Kidney epithelial cell (primary cell): ENCODE data around the gene GAS6. TPM values are rescaled to one million over a fixed set of nuclear protein-coding genes. Genes with fewer than 3 reads are reported as not detected.
"Not testable (repeated sequence)": the region's sequence is repeated elsewhere in the genome, so short reads cannot be mapped to it uniquely, and the experiment has no call there.

Experiments used
- DNase-seq: peaks from one replicate; pipeline ENCODE4 v3.0.0-alpha.2; 2010; ENCODE audit warnings: low read depth
- H3K27me3 ChIP-seq: 2 replicates; pipeline ENCODE4 v1.6.0; 2011; ENCODE audit warnings: low read length; ENCODE audit not compliant: control insufficient read depth, insufficient read depth
- H3K36me3 ChIP-seq: 2 replicates; pipeline ENCODE4 v1.5.1; 2011; ENCODE audit warnings: low read length; ENCODE audit not compliant: control insufficient read depth, insufficient read depth
- H3K4me3 ChIP-seq: 2 replicates; pipeline ENCODE4 v1.5.1; 2011; ENCODE audit warnings: low read depth, mild to moderate bottlenecking, control low read depth, low read length
- CTCF ChIP-seq: IDR thresholded peaks from 2 replicates; pipeline ENCODE4 v1.5.1; 2011; ENCODE audit warnings: mild to moderate bottlenecking, moderate library complexity, low read length, control low read depth, inconsistent platforms; ENCODE audit not compliant: insufficient read depth, poor library complexity, severe bottlenecking
- total RNA-seq: library from RNA; depleted of rRNA; stranded (reverse); fragments of >200 nt; gene quantifications from 2 replicates; pipeline ENCODE4 v1.2.3, GENCODE V29; 2015

GAS6 gene
- total RNA-seq, 1 donor from 2014 or later: 99.6 TPM

- H3K36me3 ChIP-seq: no peaks in the 10 kb centered on the region
- no peak for DNase-seq
- H3K27me3 ChIP-seq: peaks cover 9% of the 10 kb centered on the region
- H3K4me3 ChIP-seq: no peak overlapping the region
- no peak for TF ChIP-seq CTCF
Measured at GRCh38 chr13:113792886-113793717, 70.8 kb downstream of the GAS6 start.

- Histone ChIP-seq H3K27me3 (peaks cover 9% of the 10 kb centered on the region), H3K36me3 (no peaks in the 10 kb centered on the region), H3K4me3 (no peak overlapping the region)
- DNase-seq: no peak
- no peak for TF ChIP-seq CTCF
Measured at GRCh38 chr13:113792236-113792770, 71.6 kb downstream of the GAS6 start.

DNA sequence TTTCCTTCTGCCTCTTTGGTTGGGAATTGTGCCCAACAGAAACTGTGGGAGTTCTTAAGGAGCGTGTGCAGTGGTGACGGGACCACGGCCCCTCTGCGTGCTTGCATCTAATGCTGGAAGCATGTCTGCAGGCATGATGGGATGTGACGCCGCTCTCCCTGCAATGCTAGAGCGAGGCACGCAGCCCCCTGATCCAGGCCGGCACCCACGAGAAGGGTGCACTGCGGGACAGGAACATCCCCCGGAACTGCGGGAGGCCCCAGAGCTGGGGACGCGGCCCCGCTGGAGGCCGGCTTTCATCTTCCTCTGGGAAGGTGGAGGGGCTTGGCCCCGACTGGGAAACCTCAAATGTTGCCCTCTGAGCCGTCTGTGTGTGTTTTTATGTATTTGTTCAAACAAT lies 72.1 kb downstream of the GAS6 start:
- TF ChIP-seq CTCF: no peak
- no peak for DNase-seq
- Histone ChIP-seq H3K4me3 (no peak overlapping the region), H3K27me3 (peaks cover 9% of the 10 kb centered on the region), H3K36me3 (no peaks in the 10 kb centered on the region)

- TF ChIP-seq CTCF: no peak
- H3K36me3 ChIP-seq: no peaks in the 10 kb centered on the region
- DNase-seq: no peak
- peaks cover 9% of the 10 kb centered on the region for H3K27me3 ChIP-seq
- no peak overlapping the region for H3K4me3 ChIP-seq
Measured at GRCh38 chr13:113791226-113791625, 72.7 kb downstream of the GAS6 start.

- H3K36me3 ChIP-seq, H3K27me3 ChIP-seq, DNase-seq, H3K4me3 ChIP-seq: not testable (repeated sequence)
Measured at GRCh38 chr13:113789931-113790330, 73.9 kb downstream of the GAS6 start.

GRCh38 chr13:113789167-113789566 lies 74.7 kb downstream of the GAS6 start:
- TF ChIP-seq CTCF: no peak
- H3K27me3 ChIP-seq: peaks cover 9% of the 10 kb centered on the region
- no peak for DNase-seq
- no peaks in the 10 kb centered on the region for H3K36me3 ChIP-seq
- no peak overlapping the region for H3K4me3 ChIP-seq
